Measurements from ENCODE around the gene EHMT2.
"Not testable (repeated sequence)": the region's sequence is repeated elsewhere in the genome, so short reads cannot be mapped to it uniquely, and the experiment has no call there.

EHMT2 gene

GRCh38 chr6:31869343-31869742 lies 28.2 kb downstream of the EHMT2 start:
- DNase-seq = no peak

- not testable (repeated sequence) for DNase-seq
Observed at GRCh38 chr6:31868658-31868971, 28.9 kb downstream of the EHMT2 start.

DNA sequence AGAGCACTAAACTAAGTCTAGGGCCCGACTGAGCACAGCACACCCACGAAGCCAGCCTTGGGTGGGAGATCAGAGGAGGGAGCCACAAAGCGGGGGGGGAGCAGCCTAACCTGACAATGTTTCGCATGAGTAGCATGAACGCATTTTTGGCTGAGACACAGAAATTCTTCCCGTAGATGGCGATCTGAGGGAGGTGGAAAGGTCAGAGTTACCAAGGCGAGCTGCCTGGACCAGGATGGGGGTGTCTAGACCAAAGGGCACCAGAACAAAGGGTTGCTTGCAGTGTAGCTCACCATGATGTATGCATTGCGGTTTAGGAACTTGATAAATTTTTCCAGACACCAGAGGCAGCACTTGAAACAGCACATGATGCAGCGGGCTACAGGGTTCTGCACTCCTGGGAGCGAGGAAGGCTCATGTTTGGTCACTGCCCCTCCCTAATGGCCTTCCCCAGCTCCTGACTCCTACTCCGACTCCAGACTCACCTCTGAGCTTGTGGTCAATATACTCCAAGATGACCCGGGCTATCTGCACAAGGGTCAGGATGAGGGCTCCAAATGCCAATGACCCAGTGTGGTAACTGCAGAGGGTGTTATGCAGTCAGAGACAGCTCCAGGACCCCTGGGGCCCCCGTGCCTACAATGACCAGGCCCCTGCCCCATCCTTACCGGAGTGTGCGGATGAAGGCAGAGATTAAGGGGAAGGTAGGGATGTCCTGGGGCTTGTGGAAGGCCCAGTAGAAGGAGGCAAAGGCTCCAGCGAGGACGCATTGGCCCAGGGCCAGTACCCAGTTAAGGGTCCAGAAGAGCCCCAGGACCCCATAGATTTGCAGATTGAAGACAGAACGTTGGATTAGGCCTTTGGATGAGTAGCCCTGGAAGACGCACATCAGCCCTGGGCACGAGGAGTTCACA lies 32.0 kb downstream of the EHMT2 start:
- DNase-seq = no peak

DNA sequence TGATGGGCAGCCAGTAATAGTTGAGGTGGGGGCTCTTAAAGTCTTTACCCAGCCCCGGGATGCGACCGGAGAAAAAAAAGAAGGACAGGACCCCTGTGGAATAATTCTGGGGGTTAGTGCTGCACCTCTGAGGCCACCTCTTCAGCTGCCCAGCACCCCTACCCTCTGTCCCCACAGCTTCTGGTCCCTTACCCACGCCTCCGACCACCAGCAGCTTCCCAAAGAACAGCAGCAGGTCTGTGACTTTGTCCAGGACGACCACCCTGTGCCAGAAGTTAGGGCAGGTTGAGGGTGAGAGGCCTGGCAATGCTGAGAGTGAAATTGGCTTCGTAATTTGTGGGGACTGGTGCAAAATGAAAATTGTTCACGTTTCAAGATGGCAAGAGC lies 32.7 kb downstream of the EHMT2 start:
- DNase-seq = no peak

DNA sequence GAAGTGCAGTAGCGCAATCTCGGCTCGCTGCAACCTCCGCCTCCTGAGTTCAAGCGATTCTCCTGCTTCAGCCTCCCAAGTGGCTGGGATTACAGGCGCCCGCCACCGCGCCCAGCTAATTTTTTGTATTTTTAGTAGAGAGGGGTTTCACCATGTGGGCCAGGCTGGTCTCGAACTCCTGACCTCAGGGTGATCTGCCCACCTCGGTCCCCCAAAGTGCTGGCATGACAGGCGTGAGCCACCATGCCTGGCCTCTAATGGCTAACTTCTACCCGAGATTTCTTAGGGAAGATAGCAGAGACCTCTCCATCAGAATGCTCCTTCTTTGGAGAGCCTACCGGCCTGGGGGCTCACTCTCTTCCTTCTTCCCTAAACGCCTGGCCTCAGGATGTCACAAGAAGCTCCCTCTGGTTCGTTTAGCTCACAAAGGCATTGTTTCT lies 33.4 kb downstream of the EHMT2 start:
- DNase-seq = not testable (repeated sequence)

DNA sequence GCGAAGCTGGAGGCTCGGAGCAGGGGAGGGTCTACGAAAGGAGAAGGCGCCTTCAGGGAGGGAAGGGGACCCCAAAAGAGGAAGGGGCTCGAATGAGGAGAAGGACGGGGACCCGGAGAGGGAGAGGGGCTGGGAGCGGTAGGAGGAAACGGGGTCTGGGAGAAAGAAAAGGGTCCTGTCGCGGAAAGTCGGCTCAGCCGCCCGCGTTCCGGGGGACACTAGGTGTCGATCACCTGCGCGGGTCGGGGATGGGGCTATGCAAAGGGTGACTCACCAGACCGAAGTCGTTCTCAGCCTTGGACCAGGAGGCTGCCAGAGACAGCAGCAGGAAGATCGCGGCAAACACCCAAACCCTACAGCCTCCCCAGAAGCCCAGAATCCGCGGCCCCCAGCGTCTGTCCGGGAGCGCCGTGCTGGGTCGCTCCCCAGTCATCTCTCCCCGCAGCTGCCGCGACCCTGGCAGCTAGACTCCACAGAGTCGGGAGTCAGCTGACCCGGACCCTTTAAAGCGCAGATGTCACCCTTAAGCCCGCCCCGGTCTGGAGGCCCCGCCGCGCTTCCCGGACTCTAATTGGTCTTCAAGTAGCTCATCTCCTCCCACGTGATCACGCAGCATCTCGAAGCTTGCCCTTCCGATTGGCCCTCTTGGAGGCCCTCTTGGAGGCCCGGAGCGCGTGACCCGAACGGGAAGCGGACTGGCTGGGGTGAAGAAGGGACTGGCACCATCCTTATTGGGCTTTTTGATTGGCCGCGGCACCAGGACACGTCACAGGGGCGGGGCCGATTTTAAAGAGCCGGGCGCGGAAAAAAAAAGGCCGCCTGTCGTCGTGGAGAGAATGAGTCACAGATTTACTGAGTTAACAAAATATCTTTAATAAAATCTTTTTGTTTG lies 34.9 kb downstream of the EHMT2 start, which contains the start of gene NEU1:
NEU1 (minus strand) TSS at position 478 of the 892 bp plus-strand sequence; CDS start at position 433, 45 bp downstream.
- DNase-seq = peak; percentile 98 to 99

DNA sequence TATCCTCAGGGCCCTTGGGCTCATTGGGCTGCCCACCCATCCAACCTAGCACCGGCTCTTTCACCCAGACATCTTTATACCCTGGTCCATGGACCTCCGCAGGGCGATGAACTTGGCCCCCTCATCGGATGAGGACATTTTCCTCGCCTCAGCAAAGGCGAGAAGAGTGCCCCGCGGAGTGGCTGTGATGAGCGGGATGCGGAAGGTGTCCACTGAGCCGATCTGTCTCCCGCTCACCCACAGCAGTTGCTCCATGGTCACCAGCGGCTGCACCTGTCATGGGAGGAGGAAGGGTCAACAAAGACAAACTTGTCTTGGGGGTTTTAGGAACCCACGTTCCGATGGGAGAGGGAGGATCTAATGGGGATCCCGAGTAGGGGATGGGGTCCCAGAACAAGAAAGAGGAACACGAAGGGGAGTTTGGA lies 35.6 kb downstream of the EHMT2 start:
- DNase-seq = no peak

DNA sequence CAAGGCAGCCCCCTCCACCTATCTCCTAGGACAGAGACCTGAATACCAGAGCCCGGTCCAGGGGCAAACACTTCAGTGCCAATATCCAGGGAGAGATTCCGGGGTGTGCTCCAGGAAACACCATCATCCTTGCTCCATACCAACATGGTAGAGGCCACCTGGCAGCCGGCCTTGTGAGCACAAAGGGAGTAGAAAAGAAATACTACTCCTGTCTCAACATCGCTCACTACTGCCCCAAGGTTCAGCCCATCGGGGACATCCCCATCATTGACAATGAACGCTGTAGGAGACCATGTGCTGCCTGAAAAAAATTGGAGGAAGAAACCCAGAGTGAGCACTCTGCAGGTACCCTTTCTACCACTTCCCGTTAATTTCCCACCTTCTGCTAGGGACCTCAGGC lies 36.3 kb downstream of the EHMT2 start:
- DNase-seq = no peak

- DNase-seq = no peak
Observed at GRCh38 chr6:31860349-31860748, 37.1 kb downstream of the EHMT2 start.

DNA sequence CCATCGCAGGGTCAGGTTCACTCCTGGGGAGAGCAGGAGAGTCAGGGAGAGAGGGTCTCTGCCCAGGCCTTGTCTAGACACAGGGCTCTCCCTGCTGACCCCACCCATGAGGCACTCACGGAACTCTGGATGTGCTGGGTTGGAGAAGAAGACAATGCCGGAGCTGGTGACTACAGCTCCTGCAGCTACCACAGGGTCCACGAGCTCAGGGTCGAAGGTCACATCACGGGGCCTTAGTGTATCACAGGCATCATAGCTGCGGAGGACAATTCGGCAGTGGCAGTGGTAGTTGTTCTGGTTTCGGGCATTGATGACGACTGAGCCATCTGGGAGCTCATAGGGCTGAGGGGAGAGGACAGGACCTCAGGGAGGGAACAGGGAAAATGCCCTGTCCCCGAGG lies 37.6 kb downstream of the EHMT2 start:
- DNase-seq = no peak

DNA sequence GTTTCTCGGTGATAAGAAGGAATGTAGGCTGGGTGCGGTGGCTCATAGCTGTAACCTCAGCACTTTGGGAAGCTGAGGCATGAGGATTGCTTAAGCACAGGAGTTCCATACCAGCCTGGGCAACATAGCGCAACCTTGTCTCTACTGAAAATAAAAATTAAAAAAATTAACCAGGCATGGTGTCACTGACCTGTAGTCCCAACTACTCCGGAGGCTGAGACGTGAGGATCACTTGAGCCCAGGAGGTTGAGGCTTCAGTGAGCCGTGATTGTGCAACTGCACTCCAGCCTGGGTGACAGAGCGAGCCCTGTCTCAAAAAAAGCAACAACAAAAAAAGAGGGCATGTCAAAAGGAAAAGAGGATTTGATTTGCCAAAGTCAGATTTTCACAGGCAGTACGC lies 38.8 kb downstream of the EHMT2 start:
- DNase-seq = no peak

GRCh38 chr6:31857774-31858173 lies 39.7 kb downstream of the EHMT2 start:
- DNase-seq = not testable (repeated sequence)

DNA sequence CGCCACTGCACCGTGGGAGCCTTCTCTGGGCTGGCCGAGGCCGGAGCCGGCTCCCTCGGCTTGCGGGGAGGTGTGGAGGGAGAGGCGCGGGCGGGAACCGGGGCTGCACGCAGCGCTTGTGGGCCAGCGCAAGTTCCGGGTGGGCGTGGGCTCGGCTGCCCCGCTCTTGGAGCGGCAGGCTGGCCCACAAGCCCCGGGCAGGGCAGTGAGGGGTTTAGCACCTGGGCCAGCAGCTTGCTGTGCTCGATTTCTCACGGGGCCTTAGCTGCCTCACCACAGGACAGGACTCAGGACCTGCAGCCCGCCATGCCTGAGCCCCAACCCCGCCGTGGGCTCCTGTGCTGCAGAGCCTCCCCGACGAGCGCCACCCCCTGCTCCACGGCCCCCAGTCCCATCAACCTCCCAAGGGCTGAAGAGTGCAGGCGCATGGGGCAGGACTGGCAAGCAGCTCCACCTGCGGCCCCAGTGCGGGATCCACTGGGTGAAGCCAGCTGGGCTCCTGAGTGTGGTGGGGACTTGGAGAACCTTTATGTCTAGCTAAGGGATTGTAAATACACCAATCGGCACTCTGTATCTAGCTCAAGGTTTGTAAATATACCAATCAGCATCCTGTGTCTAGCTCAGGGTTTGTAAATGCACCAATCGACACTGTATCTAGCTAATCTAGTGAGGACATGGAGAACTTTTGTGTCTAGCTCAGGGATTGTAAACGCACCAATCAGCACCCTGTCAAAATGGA lies 45.3 kb downstream of the EHMT2 start:
- not testable (repeated sequence) for DNase-seq

DNA sequence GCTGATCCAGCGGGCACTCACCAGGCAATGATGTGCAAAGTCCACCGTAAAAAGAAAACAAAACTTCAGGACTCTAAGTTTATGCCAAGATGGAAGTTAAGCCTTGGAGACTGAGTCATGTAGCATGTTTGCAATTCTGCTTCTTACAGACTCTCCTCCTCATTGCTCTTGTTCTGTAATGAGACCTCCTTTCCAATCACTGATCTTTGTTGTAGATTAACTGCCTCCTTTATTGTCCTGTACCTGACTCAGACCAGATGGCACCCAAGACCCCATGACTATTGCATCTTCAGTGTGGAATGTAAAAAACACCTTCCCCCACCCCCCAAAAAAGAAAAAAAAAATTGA lies 46.0 kb downstream of the EHMT2 start:
- no peak for DNase-seq

DNA sequence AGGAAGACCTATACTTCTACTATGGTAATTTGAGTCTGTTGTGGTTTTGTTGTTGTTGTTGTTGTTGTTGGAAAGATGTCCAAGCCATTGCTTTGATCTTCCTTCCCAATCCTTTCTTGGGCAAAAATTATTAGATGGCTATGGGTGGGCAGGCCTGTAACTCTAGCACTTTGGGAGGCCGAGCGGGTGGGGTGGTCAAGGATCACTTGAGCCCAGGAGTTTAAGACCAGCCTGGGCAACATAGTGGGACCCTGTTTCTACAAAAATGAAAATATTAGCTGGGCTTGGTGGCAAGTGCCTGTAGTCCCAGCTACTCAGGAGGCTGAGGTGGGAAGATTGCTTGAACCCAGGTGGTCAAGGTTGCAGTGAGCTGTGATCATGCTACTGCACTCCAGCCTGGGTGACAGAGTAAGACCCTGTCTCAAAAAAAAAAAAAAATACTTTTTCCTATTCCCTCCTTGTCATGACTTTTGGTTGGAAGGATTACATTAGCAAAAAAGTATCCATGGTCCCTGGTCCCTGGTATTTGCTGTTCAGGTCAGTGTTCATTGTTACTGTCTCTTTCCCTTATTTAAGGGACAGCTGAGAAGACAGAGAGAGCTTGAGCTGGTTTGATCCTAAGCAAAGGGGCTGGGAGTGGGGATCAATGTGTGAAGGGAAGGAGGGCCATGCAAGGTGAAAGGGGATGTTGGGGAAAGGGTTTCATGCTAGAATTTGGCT lies 46.6 kb downstream of the EHMT2 start:
- no peak for DNase-seq

DNA sequence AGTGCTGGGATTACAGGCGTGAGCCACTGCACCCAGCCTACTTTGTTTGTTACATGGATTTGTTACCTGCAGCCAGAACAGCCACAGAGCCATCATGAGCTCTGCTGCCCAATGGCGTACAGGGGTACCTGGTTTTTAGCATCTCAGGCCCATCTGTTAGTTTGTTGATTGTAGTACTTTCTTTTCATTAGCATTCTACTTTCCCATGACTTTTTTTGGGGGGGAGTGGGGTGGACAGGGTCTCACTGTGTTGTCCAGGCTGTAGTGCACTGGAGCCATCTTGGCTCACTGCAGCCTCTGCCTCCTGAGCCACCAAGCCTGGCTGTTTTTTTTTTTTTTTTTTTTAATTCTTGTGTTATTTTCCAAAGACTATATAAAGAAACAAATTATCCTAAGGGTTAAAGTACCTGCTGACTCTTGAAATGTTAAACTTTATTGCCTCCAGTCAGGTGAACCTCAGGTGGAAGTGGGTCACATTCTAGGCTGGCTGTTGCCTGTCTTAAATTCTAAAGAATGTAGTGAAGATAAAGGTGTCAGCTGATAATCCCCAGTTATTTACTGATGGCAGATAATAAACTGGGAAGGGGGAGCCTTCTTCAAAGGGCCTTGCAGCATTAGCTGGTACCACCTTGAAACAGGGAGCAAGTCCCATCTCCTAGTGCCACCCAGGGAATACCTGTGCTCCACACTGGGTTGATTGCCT lies 50.1 kb downstream of the EHMT2 start:
- DNase-seq = no peak

GRCh38 chr6:31844507-31844906 lies 53.0 kb downstream of the EHMT2 start:
- DNase-seq = no peak

- DNase-seq = no peak
Observed at GRCh38 chr6:31842053-31842452, 55.4 kb downstream of the EHMT2 start.

GRCh38 chr6:31839779-31840126 lies 57.7 kb downstream of the EHMT2 start:
- not testable (repeated sequence) for DNase-seq

DNA sequence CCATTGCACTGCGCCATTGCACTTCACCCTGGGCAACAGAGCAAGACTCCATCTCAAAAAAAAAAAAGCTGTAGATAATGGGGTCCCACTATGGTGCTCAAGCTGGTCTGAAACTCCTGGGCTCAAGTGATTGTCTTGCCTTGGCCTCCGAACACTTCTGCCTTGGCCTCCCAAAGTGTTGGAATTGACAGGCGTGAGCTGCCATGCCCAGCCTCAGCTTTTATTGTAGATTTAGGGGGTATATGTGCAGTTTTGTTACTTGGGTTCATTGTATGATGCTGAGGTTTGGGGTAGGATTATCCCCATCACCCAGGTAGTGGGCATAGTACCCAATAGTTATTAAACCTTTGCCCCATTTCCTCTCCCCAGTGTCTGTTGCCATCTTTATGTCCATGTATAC lies 58.5 kb downstream of the EHMT2 start:
- DNase-seq = no peak

GRCh38 chr6:31838114-31838553 lies 59.4 kb downstream of the EHMT2 start:
- not testable (repeated sequence) for DNase-seq
